ENCODE measurements around the gene SLC1A4.
"Not testable (repeated sequence)": the region's sequence is repeated elsewhere in the genome, so short reads cannot be mapped to it uniquely, and the experiment has no call there.

SLC1A4 gene

DNA sequence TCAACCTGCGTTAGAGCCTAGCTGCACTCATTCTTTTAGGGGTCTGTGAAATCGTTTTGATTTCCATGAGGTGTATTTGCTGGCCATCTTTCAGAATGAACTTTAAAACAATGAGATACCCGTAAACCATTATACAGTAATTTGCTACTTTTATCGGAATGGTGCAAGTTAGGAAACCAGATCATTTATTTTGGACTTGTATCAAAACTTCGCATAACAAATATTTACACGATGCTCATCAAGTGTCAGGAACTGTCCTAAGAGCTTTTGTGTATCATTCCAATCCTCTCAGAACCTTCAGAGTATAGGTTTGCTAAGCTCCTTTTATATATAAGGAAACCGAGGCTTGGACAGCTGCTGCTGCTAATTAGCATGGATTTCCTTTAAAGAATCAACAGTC lies 22.4 kb upstream of the SLC1A4 start:
- DNase-seq, result no peak

- no peak for DNase-seq
Observed at GRCh38 chr2:64967601-64968000, 21.6 kb upstream of the SLC1A4 start.

DNA sequence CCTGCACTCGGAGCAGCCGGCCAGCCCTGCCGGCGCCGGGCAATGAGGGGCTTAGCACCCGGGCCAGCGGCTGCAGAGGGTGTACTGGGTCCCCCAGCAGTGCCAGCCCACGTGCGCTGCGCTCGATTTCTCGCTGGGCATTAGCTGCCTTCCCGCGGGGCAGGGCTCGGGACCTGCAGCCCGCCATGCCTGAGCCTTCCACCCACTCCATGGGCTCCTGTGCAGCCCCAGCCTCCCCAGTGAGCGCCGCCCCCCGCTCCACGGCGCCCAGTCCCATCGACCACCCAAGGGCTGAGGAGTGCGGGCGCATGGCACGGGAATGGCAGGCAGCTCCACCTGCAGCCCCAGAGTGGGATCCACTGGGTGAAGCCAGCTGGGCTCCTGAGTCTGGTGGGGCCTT lies 20.1 kb upstream of the SLC1A4 start:
- not testable (repeated sequence) for DNase-seq

GRCh38 chr2:64970495-64970894 lies 18.7 kb upstream of the SLC1A4 start:
- DNase-seq, result no peak

DNA sequence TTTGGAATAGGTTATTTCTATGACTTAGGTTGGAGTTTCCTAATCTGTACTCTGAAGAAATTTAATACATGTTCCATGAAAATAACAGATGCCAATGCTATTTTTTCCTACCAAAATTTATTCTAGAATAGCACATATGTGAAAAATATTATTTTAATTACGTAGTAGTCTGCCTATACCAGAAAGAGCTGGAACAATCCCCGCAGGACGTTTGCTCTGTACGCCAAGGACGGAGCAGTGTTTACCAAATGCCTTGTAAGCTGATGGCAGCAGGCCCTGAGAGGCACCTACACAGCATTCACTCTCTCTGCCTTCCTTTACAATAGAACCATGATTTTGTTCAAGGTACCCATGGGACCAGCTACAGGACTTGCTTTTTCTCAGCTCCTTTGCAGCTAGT lies 16.8 kb upstream of the SLC1A4 start:
- DNase-seq, result no peak

DNA sequence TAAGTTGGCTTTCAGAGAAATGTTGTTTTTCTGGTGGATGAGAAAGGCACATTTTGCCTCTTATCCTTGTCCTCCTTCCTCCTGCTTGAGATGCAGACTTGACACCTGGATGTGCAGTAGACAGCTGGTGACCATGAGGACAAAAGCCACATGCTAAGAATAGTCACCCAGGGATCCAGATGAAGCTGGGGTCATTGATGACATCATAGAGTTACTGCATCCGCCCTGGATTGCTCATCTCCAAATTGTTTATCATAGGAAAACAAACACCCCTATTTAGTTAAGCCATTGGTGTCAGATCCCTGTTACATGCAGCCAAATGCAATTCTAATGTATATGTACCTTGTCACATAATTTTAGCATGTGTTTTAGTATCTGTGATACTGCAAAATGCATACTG lies 16.3 kb upstream of the SLC1A4 start:
- DNase-seq, result no peak

DNA sequence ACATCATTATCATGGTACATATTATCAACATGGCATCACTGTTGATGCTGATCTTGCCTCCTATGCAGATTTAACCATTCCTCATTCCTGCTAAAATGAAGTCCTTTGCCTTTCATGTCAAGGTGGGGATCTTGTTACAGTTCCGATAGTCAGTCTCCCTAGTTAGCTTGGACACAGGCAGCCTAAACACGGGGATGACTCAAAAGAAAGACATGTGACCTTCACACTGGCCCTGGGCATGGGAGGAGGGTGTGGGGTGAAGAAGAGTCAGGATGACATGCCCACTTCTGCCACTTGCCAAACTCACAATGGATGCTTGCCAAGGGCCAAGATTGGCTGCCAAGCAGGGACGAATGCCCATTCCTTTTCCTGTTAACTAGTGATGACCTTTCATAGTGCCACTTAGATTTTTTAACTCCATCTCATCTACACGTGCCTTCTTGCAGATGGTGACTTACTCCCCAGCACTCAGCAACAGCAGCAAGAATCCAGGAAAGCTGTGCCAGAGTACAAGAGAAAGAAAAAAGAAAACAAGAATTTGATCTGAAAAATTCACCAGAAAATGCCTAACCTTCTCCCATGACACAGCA lies 13.9 kb upstream of the SLC1A4 start:
- no peak for DNase-seq

DNA sequence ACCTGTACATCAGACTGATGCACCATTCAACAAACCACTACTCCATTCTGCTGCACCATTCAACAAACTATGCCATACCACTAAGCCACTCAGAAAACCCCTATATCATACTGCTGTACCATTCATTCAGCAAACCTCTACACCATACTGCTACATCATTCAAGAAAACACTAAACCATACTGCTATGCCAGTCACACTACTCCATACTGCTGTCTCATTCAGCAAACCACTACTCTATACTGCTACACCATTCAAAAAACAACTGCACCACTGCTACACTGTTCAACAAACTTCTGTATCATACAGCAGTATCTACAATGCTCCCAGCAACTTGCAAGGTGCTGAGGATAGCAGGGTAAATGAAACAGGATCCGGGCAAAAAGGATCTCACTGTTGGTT lies 12.9 kb upstream of the SLC1A4 start:
- DNase-seq, result no peak

DNA sequence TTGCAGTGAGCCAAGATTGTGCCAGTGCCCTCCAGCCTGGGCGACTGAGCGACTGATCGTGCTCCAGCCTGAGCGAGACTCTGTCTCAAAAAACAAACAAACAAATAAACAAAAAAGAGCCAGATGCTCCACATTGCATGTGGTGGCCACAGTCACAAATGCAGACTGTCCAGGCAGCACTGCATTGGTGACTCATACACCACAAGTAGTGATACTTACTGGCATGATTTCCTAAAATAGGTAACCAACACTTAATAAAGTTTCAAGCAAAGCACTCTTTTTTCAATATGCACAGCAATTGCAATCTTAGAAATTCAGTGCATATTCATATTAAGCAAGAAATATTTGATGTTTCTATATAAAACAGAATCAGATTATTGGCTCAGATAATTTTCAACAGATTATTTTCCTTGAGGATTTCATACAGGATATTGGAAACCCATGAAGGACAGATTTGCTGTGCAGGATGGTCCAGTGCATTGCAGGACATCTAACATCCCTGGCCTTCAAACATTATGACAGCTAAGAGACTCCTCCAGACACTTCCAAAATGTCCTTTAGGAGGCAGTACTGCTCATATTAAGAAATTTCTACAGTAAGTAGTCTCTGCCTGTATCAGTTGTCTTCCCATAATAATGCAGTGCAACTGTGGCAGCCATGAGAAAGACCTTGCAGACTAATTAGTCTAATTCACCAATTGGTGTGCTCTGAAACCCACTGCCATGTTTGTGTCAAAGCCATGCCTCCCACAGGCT lies 10.5 kb upstream of the SLC1A4 start:
- peak; percentile 27 for DNase-seq

DNA sequence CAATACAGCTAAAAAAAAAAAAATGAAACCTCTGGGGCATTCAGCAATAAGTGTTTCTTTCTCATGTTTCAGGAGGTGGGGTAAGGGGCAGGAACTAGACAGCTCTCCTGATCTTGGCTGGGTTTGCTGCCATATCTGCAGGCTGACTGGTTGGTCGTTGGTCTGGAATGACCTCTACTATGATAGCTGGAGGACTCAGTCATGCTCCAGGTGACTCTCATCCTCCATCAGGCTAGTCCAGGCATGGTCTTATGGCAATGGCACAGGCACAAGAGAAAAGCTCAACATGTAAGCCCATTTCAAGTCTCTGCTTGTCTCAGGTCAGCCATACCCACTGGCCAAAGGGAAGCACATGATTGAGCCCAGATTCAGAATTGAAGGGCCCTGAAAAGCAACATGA lies 9.5 kb upstream of the SLC1A4 start:
- no peak for DNase-seq

DNA sequence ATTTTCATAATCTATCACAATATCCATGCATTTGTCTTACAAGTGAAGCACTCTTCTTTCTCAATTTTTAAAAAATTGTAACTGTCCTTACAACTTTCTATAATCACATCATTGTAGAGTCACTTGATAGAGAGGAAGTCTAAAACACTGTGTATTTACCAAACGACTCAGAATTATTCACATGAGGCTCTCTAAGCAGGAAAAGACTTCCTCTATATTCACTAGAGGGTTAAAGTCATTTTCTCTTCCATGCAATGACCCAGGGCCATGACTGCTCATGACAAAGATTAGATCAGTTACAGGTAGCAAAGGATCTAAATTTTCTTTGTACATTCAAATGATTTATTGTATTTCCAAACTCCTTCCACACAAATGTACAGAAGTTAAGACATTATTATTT lies 9.0 kb upstream of the SLC1A4 start:
- DNase-seq, result no peak

DNA sequence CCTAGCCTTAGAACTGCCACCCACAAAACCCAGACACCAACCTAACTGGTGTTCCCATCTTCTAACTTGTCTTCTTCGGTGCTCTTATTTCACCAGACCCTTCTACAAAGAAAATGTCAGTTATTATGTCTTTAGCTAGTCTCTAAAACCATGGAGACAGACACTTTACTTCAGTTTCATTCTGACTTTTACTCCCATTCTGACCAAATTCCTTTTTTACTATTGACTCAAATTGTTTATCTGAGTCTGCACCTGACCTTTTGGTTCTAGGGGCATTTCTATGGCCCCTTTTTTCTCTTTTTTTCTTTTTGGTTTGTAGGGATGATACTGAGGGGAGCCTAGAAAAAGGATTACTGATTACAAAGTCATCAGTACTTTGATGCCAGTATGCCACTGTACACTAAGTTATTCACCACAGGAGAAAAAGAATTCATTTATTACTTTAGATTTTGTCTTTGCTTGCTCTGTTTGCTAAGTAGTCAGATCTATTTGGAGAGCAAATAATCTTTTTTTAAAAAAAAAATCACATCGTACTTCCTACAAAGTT lies 6.8 kb upstream of the SLC1A4 start:
- DNase-seq, result no peak

DNA sequence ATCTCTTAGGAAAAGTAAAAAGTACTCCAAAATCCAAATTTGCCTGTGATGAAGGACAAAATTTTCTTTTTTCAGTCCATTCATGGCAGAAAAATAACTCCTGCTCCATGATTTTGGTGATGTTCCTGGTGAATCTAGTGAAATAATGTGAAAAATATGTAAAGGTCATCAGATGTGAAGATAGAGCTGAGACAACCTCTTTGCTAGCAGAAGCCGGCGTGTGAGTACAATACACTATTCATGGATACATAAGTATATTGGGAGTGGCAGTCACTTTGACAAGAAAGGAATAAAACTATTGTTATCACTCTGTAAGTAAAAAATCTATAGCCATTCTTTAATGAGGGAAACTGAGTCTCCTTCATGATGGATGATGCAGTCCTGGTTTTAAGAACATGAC lies 6.3 kb upstream of the SLC1A4 start:
- no peak for DNase-seq

GRCh38 chr2:64985447-64985846 lies 3.8 kb upstream of the SLC1A4 start:
- no peak for DNase-seq

DNA sequence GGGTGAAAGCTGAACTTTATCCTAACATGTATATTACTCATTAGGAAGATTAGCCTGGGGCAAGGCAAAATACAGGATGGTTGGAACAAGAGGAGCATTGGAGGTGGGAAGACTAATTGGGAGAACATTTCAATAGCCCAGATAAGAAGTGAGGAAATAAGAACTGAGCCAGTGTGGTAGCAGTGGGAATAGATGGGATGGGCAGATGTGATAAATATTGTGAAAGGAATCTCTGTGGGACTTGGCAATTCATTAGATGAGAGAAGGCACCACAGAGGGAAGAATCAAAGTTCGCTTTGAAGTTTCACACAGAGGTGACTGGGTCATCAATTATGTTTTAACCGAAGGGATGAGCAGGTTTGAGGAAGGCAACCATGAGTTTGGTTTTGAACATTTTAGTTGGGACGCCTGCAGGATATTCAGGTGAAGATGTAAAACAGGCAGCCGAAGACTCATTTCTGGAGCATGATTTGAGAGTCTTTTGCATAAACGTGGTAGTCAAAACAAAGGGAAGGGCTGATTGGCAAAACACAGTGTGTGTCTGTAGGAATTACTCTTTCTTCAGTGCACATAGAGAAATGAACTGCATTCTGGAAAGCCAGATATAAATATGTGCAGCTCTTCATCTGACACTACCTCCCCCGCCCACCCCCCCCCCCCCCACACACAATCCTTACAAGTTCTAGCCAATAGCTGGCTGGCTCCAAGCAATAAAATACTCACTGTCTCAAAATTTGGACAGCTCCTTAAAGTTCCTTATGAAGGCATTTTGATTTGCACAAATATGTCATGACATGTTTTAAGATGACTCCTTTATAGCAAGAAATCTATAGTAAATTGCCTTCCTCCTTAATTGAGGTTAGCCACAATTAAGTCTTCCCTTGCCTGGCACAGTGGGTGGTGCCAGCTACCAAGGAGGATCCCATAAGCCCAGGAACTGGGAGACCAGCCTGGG lies 1.9 kb upstream of the SLC1A4 start:
- no peak for DNase-seq

- DNase-seq, result no peak
Observed at GRCh38 chr2:64987956-64988419, 1.2 kb upstream of the SLC1A4 start.

DNA sequence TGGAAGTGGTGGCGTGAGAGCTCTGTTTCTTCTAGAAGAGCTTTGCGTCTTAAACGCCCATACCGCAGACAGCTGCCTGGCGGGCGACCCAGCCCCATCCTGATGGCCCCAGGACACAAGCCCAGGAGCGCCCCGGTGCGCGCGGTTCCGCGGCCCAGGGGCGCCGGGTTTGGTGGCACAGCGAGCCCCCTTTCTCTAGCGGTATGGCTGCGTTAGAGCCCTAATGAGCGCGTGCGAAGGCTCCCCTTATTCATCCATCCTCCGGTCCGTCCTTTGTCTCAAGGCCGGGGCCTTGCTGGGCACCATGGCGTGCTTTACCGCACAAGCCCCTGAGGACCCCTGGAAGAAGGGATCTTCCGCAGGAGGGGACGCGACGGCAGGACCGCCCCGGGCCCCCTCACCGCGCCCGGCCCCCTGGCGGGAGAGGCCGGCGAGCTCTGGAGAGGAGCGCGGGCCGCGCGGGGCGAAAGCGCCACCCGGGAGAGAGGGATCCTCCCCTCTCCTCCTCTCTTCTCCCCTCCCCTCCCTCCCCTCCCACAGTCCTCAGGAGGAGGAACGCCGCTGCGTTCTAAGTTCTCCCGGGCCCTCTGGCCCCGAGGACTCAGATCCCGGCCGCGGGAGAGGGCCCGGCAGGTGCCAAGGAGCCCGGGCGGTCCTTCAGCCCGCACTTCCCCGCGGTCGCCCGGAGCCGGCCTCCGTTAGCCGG lies 626 bp upstream of the SLC1A4 start:
- DNase-seq, result peak; percentile 61

DNA sequence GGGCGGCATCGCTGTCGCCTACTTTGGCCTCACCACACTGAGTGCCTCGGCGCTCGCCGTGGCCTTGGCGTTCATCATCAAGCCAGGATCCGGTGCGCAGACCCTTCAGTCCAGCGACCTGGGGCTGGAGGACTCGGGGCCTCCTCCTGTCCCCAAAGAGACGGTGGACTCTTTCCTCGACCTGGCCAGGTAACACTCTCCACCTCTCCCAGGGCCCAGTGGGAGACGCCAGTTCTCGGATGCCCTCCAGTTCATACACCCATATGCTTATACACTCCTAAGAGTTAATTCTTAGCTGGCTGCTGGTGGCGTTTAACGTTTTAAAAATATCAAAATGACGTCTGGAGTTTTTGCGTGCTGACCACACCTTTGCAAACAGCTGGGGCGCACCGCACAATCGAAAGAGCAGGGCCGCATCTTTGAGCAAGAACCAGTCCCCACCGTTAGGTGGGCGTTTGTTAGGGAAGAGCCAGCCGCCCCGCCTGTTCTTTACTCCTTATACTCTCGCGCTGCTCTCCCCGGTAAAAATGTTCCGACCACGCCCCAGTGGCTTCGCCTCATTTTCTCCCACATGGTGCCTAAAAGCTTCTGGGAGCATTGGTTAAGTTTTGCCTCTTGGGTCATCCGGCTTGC lies 899 bp downstream of the SLC1A4 start:
- no peak for DNase-seq

DNA sequence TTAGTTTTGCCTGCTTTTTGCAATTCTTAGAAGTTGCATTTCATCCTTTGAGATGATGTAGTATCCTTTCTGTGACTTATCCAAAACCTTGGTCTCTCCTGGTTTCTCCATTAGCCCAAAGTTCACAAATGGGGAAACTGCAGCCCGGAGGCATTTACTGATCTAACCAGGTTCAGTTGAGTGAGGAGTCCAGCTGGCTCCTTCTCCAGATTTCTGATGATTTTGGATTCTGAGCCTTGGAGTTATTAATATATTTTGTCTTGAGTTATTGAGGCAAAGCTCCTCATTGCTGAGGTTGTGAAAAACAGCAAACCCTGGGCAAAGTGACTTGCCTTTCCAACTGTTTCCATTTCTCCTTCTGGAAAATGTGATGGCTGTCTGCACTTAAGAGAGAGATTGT lies 1.7 kb downstream of the SLC1A4 start:
- no peak for DNase-seq

- DNase-seq, result no peak
Observed at GRCh38 chr2:64992218-64992617, 3.0 kb downstream of the SLC1A4 start.

DNA sequence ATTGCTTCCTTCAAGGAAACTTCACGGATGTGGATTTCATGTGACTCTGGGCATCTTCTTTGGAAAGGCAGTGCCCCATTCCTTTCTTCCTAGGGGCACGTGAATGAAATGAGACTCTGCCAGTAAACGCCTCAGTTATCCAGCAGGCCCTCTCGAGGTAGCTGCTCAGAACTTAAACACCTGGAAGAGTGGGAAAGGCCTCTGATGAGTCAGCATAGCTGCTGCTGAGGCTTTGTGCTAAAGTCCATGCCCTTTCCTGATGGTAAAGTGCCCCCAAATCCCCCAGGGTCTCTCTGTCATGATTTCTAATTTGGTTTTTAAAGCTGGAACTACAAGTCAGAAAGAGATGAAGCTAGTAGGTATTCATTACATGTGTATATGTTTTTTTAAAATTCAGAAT lies 3.8 kb downstream of the SLC1A4 start:
- DNase-seq, result no peak

DNA sequence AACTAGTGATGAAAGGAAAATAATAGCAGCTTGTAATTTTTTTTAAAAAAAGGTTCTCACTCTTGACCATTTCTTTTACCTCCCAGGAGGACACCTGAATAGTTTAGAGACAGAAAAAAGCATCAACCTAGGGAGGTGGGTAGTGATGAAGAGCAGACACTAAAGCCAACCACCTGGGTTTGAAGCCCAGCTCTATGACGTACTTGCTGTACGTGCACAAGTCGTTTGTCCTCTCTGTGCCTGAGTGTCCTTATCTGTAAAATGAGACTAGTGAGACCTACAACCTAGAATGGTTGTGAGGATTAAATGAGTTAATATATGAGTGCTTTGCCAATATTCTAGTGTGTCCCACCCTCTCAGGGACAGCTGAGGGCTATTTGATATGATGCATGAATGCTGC lies 5.8 kb downstream of the SLC1A4 start:
- DNase-seq, result no peak
